GM23338 (cell line): Measurements from ENCODE around the gene MED13L. TPM values are rescaled to one million over a fixed set of nuclear protein-coding genes. Genes with fewer than 3 reads are reported as not detected.

Source experiments
- ETS1 ChIP-seq: IDR thresholded peaks from 2 replicates; pipeline ENCODE4 v1.6.1; 2016; ENCODE audit warnings: antibody characterized with exemption
- NANOG ChIP-seq: IDR thresholded peaks from 2 replicates; pipeline ENCODE4 v1.6.1; 2016; ENCODE audit warnings: antibody characterized with exemption, borderline replicate concordance
- POLR2AphosphoS5 ChIP-seq: IDR thresholded peaks from 2 replicates; pipeline ENCODE4 v1.6.1; 2016; ENCODE audit warnings: antibody characterized with exemption, low read depth
- STAT1 ChIP-seq: IDR thresholded peaks from one replicate; pipeline ENCODE4 v1.6.1; 2016; ENCODE audit warnings: antibody characterized with exemption; ENCODE audit not compliant: unreplicated experiment
- ZNF114 ChIP-seq: fragments of 250-450 bp; sonication (Bioruptor Pico); IDR thresholded peaks from 2 replicates; pipeline ENCODE4 v1.5.0; 2020; ENCODE audit warnings: mild to moderate bottlenecking, moderate library complexity
- polyA plus RNA-seq: library from polyadenylated mRNA; unstranded; fragments of >200 nt; fragmentation: Nextera tagmentation; extraction: Ambion mirVana; gene quantifications from 2 replicates; pipeline ENCODE4 v1.2.1, GENCODE V29; 2016
- total RNA-seq: library from RNA; depleted of rRNA; stranded (reverse); fragments of >200 nt; shearing (Covaris generic); gene quantifications from 2 replicates; pipeline ENCODE4 v1.2.3, GENCODE V29; 2014
- TF ChIP-seq, protein P1 (sequence below): fragments of 250-450 bp; sonication (Bioruptor Pico); IDR thresholded peaks from 2 replicates; pipeline ENCODE4 v1.5.0; 2020; ENCODE audit warnings: mild to moderate bottlenecking, moderate library complexity
- TF ChIP-seq, protein P2 (sequence below), 2 experiments: fragments of 200-600 bp in 1 of 2; sonication (generic) in 1 of 2; conservative IDR thresholded peaks; 2 replicates each; pipeline versions ENCODE4 v1.5.1 to v1.6.1; 2016 to 2017; ENCODE audit warnings: antibody characterized with exemption in 2 of 2, low read depth in 2 of 2, mild to moderate bottlenecking in 2 of 2, moderate library complexity in 1 of 2

Gene MED13L
- total and polyA plus RNA-seq, 2 experiments from 2014 or later = 20.9 to 73.6 TPM

- TF ChIP-seq, protein P1, sequence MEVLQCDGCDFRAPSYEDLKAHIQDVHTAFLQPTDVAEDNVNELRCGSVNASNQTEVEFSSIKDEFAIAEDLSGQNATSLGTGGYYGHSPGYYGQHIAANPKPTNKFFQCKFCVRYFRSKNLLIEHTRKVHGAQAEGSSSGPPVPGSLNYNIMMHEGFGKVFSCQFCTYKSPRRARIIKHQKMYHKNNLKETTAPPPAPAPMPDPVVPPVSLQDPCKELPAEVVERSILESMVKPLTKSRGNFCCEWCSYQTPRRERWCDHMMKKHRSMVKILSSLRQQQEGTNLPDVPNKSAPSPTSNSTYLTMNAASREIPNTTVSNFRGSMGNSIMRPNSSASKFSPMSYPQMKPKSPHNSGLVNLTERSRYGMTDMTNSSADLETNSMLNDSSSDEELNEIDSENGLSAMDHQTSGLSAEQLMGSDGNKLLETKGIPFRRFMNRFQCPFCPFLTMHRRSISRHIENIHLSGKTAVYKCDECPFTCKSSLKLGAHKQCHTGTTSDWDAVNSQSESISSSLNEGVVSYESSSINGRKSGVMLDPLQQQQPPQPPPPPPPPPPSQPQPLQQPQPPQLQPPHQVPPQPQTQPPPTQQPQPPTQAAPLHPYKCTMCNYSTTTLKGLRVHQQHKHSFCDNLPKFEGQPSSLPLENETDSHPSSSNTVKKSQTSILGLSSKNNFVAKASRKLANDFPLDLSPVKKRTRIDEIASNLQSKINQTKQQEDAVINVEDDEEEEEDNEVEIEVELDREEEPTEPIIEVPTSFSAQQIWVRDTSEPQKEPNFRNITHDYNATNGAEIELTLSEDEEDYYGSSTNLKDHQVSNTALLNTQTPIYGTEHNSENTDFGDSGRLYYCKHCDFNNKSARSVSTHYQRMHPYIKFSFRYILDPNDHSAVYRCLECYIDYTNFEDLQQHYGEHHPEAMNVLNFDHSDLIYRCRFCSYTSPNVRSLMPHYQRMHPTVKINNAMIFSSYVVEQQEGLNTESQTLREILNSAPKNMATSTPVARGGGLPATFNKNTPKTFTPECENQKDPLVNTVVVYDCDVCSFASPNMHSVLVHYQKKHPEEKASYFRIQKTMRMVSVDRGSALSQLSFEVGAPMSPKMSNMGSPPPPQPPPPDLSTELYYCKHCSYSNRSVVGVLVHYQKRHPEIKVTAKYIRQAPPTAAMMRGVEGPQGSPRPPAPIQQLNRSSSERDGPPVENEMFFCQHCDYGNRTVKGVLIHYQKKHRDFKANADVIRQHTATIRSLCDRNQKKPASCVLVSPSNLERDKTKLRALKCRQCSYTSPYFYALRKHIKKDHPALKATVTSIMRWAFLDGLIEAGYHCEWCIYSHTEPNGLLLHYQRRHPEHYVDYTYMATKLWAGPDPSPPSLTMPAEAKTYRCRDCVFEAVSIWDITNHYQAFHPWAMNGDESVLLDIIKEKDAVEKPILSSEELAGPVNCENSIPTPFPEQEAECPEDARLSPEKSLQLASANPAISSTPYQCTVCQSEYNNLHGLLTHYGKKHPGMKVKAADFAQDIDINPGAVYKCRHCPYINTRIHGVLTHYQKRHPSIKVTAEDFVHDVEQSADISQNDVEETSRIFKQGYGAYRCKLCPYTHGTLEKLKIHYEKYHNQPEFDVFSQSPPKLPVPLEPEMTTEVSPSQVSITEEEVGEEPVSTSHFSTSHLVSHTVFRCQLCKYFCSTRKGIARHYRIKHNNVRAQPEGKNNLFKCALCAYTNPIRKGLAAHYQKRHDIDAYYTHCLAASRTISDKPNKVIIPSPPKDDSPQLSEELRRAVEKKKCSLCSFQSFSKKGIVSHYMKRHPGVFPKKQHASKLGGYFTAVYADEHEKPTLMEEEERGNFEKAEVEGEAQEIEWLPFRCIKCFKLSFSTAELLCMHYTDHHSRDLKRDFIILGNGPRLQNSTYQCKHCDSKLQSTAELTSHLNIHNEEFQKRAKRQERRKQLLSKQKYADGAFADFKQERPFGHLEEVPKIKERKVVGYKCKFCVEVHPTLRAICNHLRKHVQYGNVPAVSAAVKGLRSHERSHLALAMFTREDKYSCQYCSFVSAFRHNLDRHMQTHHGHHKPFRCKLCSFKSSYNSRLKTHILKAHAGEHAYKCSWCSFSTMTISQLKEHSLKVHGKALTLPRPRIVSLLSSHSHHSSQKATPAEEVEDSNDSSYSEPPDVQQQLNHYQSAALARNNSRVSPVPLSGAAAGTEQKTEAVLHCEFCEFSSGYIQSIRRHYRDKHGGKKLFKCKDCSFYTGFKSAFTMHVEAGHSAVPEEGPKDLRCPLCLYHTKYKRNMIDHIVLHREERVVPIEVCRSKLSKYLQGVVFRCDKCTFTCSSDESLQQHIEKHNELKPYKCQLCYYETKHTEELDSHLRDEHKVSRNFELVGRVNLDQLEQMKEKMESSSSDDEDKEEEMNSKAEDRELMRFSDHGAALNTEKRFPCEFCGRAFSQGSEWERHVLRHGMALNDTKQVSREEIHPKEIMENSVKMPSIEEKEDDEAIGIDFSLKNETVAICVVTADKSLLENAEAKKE (CRISPR knock-in tag) = no peak
- TF ChIP-seq, protein P2, sequence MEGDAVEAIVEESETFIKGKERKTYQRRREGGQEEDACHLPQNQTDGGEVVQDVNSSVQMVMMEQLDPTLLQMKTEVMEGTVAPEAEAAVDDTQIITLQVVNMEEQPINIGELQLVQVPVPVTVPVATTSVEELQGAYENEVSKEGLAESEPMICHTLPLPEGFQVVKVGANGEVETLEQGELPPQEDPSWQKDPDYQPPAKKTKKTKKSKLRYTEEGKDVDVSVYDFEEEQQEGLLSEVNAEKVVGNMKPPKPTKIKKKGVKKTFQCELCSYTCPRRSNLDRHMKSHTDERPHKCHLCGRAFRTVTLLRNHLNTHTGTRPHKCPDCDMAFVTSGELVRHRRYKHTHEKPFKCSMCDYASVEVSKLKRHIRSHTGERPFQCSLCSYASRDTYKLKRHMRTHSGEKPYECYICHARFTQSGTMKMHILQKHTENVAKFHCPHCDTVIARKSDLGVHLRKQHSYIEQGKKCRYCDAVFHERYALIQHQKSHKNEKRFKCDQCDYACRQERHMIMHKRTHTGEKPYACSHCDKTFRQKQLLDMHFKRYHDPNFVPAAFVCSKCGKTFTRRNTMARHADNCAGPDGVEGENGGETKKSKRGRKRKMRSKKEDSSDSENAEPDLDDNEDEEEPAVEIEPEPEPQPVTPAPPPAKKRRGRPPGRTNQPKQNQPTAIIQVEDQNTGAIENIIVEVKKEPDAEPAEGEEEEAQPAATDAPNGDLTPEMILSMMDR (conservative IDR thresholded peaks at IDR 0.05; ENCODE audit: low read depth in 2 of 2) = no peak
- TF ChIP-seq ZNF114 (CRISPR knock-in tag) (no peak), NANOG (no peak), STAT1 (no peak), POLR2AphosphoS5 (no peak), ETS1 (no peak)
Measured at GRCh38 chr12:116186482-116187150, 90.9 kb downstream of the MED13L start (continued).
